B cell (primary cell): ENCODE data around the gene CLIP4. TPM values are rescaled to one million over a fixed set of nuclear protein-coding genes. Genes with fewer than 3 reads are reported as not detected.

ENCODE experiments used
- ATAC-seq: fragments of 200-7000 bp; cut with Tn5 transposase; one replicate; pipeline ENCODE4 v1.10.0; 2021; ENCODE audit warnings: low read depth, mild to moderate bottlenecking, moderate number of reproducible peaks, moderate library complexity
- CTCF ChIA-PET: fragments of 350-600 bp; sonication (Branson Sonifier 250); formaldehyde crosslinking; loops from one replicate; lab custom pipeline; 2021; ENCODE audit warnings: antibody characterized with exemption, inconsistent platforms; lab: Charles Lee
- POLR2A ChIA-PET: fragments of 350-600 bp; sonication (Branson Sonifier 250); formaldehyde crosslinking; loops from one replicate; lab custom pipeline; 2021; ENCODE audit warnings: antibody characterized with exemption; lab: Charles Lee
- DNase-seq: peaks from one replicate; pipeline ENCODE4 v3.0.0; 2013
- H2AFZ ChIP-seq: 2 replicates; pipeline ENCODE4 v1.6.1; 2012; ENCODE audit warnings: mild to moderate bottlenecking, low read depth, low read length; ENCODE audit not compliant: insufficient read depth, poor library complexity, severe bottlenecking
- H3K27ac ChIP-seq, 2 donors: 1 replicate in 1 of 2; 2 replicates in 1 of 2; pipeline ENCODE4 v1.5.1; 2012 to 2013; ENCODE audit warnings: low read length in 2 of 2, mild to moderate bottlenecking in 2 of 2, moderate library complexity in 1 of 2
- H3K27me3 ChIP-seq, 4 experiments: fragments of 200-600 bp in 1 of 4; sonication (generic) in 1 of 4; replicated peaks in 1 of 4; 1 replicate in 2 of 4; 2 replicates in 2 of 4; pipeline versions ENCODE4 v1.6.1 to v1.7.0; 2013 to 2016; ENCODE audit warnings: low read length in 3 of 4, mild to moderate bottlenecking in 2 of 4, mixed read lengths in 1 of 4, moderate library complexity in 1 of 4; ENCODE audit not compliant: insufficient read depth in 4 of 4, control insufficient read depth in 3 of 4; ENCODE audit errors: control extremely low read depth in 1 of 4
- H3K36me3 ChIP-seq, 2 experiments: replicated peaks in 1 of 2; 1 replicate in 1 of 2; 2 replicates in 1 of 2; pipeline versions ENCODE4 v1.6.1 to v1.7.1; 2013; ENCODE audit warnings: low read length in 1 of 2; ENCODE audit not compliant: insufficient read depth in 2 of 2, control insufficient read depth in 1 of 2; ENCODE audit errors: control extremely low read depth in 1 of 2, extremely low read depth in 1 of 2
- H3K4me1 ChIP-seq, 2 donors: fragments of 200-600 bp in 1 of 2; sonication (generic) in 1 of 2; 1 replicate in 1 of 2; 2 replicates in 1 of 2; pipeline versions ENCODE4 v1.5.1 to v1.6.1; 2013 to 2017; ENCODE audit warnings: low read length in 2 of 2; ENCODE audit not compliant: control insufficient read depth in 2 of 2, insufficient read depth in 2 of 2
- H3K4me2 ChIP-seq: replicated peaks from 2 replicates; pipeline ENCODE3; 2012; ENCODE audit warnings: mild to moderate bottlenecking, low read depth, low read length; ENCODE audit not compliant: poor library complexity, severe bottlenecking
- H3K4me3 ChIP-seq, 5 experiments: fragments of 200-600 bp in 1 of 5; sonication (generic) in 1 of 5; 1 replicate in 3 of 5; 2 replicates in 2 of 5; pipeline versions ENCODE4 v1.5.1 to v1.7.0; 2011 to 2016; ENCODE audit warnings: low read length in 4 of 5, mild to moderate bottlenecking in 4 of 5, low read depth in 2 of 5, control low read depth in 1 of 5, moderate library complexity in 1 of 5; ENCODE audit not compliant: insufficient read depth in 1 of 5; ENCODE audit errors: control extremely low read depth in 1 of 5, extremely low read depth in 1 of 5
- H3K79me2 ChIP-seq: fragments of 200-600 bp; sonication (generic); one replicate; pipeline ENCODE4 v1.6.0; 2016; ENCODE audit warnings: low read length; ENCODE audit not compliant: control insufficient read depth, insufficient read depth
- H3K9ac ChIP-seq: fragments of 200-600 bp; sonication (generic); 2 replicates; pipeline ENCODE4 v1.6.1; 2017; ENCODE audit warnings: mild to moderate bottlenecking, low read length, moderate library complexity
- H3K9me3 ChIP-seq, 3 donors: one replicate each; pipeline versions ENCODE4 v1.6.1 to v1.7.1; 2013; ENCODE audit warnings: low read length in 2 of 3; ENCODE audit not compliant: control insufficient read depth in 2 of 3, insufficient read depth in 1 of 3; ENCODE audit errors: control extremely low read depth in 1 of 3
- H4K20me1 ChIP-seq: 2 replicates; pipeline ENCODE4 v1.6.0; 2012; ENCODE audit warnings: mild to moderate bottlenecking, low read length; ENCODE audit not compliant: insufficient read depth, control insufficient read depth, poor library complexity, severe bottlenecking
- H3K27ac Mint-ChIP-seq: one replicate; pipeline ENCODE4 v1.8.0; 2021; ENCODE audit warnings: mixed read lengths
- H3K27me3 Mint-ChIP-seq: one replicate; pipeline ENCODE4 v1.8.0; 2021; ENCODE audit warnings: mixed read lengths
- H3K4me1 Mint-ChIP-seq: one replicate; pipeline ENCODE4 v1.8.0; 2021; ENCODE audit warnings: mixed read lengths
- H3K4me3 Mint-ChIP-seq: one replicate; pipeline ENCODE4 v1.8.0; 2021; ENCODE audit warnings: mixed read lengths
- H3K9me3 Mint-ChIP-seq: one replicate; pipeline ENCODE4 v1.8.0; 2022; ENCODE audit warnings: mixed read lengths; ENCODE audit not compliant: insufficient read depth
- CTCF ChIP-seq: fragments of 200-600 bp; IDR thresholded peaks from one replicate; pipeline ENCODE4 v1.8.0; 2022; ENCODE audit warnings: antibody characterized with exemption, mild to moderate bottlenecking
- EZH2 ChIP-seq: IDR thresholded peaks from 2 replicates; pipeline ENCODE4 v1.6.1; 2012; ENCODE audit warnings: borderline replicate concordance, low read depth, mild to moderate bottlenecking, moderate library complexity, low read length; ENCODE audit not compliant: insufficient read depth, poor library complexity, severe bottlenecking
- WGBS: methylation state at CpG from one replicate; pipeline ENCODE4 v1.1.5; 2013; ENCODE audit warnings: missing lambda C conversion rate; ENCODE audit not compliant: insufficient coverage; 5-methylcytosine and 5-hydroxymethylcytosine counted together
- intact Hi-C: fragments of 100-400 bp; cut with micrococcal nuclease; formaldehyde crosslinking; loops from one replicate; pipeline ENCODE4 v1.10.0; 2022
- polyA plus RNA-seq: library from polyadenylated mRNA; depleted of rRNA; stranded (reverse); fragments of >200 nt; gene quantifications from 2 replicates; pipeline ENCODE4 v1.2.3, GENCODE V29; 2012
- total RNA-seq, 2 donors: library from RNA; stranded (reverse); fragments of 120-200 nt in 1 of 2; gene quantifications; 1 replicate in 1 of 2; 2 replicates in 1 of 2; pipeline versions ENCODE4 v1.2.3 to v1.2.4, GENCODE V29; 2013 to 2022

The CLIP4 gene
- total and polyA plus RNA-seq, 2 donors (not counting 1 experiment from before 2014, with no cell fraction given): 4.0 to 20.8 TPM

DNA sequence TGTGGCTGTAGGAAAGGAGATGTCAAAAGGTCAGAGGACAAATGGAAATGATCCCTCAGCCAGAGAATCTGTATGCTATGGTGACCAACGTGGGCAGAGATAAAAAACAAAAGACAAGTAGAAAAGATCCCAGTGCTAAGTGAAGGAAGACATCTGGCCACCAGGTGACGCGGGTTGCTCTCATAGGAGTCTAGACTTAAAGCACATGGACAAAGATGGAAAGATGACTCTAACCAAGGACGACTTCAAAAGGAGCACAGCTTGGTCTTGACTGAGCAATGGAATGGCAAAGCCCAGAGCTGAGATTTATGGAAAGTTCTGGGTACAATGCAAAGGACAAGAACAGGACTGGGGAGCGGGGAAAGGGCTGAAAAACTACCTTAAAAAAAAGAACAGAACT lies 96.8 kb downstream of the CLIP4 start:
- ChIA-PET POLR2A (no interaction called here), CTCF (no interaction called here)
- Histone ChIP-seq H3K79me2 (no peaks in the 10 kb centered on the region), H3K36me3 (no peaks in the 10 kb centered on the region), H2AFZ (no peak overlapping the region), H3K4me3 (no peak overlapping the region), H4K20me1 (no peaks in the 10 kb centered on the region), H3K9ac (no peak overlapping the region), H3K4me1 (no peaks in the 10 kb centered on the region), H3K9me3 (no peaks in the 10 kb centered on the region), H3K4me2 (no peak overlapping the region), H3K27ac (no peak overlapping the region), H3K27me3 (no peaks in the 10 kb centered on the region)
- DNase-seq: no peak
- intact Hi-C loops: no loop called here
- Mint-ChIP-seq H3K4me1 (no peaks in the 10 kb centered on the region), H3K9me3 (no peaks in the 10 kb centered on the region), H3K27ac (no peak overlapping the region), H3K27me3 (peaks cover 9% of the 10 kb centered on the region), H3K4me3 (no peak overlapping the region)
- TF ChIP-seq CTCF: no peak
- no peak for TF ChIP-seq EZH2
- 88% methylated on average over 4 of the region's 5 CpGs for WGBS
- no peak for ATAC-seq

DNA sequence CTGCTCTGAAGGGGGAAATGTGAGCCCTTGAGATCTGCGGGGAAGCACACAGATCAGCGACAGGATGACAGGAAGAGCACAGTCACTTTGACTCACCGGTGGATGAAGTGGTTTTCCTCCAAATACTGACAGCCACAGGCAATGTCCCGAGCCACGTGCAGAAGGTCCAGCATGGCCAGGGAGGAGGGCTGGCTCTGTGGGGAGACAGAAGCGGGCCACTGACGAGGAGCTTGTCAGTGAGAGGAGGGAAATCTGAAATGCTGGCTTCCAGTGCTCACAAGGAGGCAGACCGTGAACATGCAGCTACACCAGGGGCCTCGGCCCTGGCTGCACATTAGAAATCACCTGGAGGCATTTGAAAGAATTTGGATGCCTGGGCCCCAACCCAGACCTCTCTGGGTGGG lies 98.7 kb downstream of the CLIP4 start:
- TF ChIP-seq EZH2: no peak
- no peak for TF ChIP-seq CTCF
- Histone ChIP-seq H3K27me3 (no peaks in the 10 kb centered on the region), H3K9me3 (no peaks in the 10 kb centered on the region), H3K4me1 (no peaks in the 10 kb centered on the region), H3K4me3 (no peak overlapping the region), H2AFZ (no peak overlapping the region), H3K9ac (no peak overlapping the region), H3K36me3 (no peaks in the 10 kb centered on the region), H3K27ac (no peak overlapping the region), H4K20me1 (no peaks in the 10 kb centered on the region), H3K79me2 (no peaks in the 10 kb centered on the region), H3K4me2 (no peak overlapping the region)
- no peak for ATAC-seq
- no peak overlapping the region for H3K4me3 Mint-ChIP-seq
- ChIA-PET POLR2A (no interaction called here), CTCF (no interaction called here)
- intact Hi-C loops: no loop called here
- no peak overlapping the region for H3K27ac Mint-ChIP-seq
- WGBS: 36% methylated on average over 8 of the region's 9 CpGs
- no peaks in the 10 kb centered on the region for H3K4me1 Mint-ChIP-seq
- peaks cover 4% of the 10 kb centered on the region for H3K27me3 Mint-ChIP-seq
- DNase-seq: no peak
- no peaks in the 10 kb centered on the region for H3K9me3 Mint-ChIP-seq
